ENCODE results near the gene AOPEP. TPM values are rescaled to one million over a fixed set of nuclear protein-coding genes. Genes with fewer than 3 reads are reported as not detected.

Gene AOPEP
- total RNA-seq, 4 donors from 2014 or later = 80.7 to 428 (median 126) TPM

GRCh38 chr9:94786586-94786985 lies 60.1 kb downstream of the AOPEP start:
- TF ChIP-seq POLR2A (IDR thresholded peaks at IDR 0.05) (no peak), CTCF (IDR thresholded peaks at IDR 0.05) (no peak)
- no peaks in the 10 kb centered on the region for H3K9me3 ChIP-seq
- intact Hi-C loops (cut with DNase I; ENCODE audit: low total_unique reads) = loop anchor here (5.0 to 10.0 kb wide), 2 partner anchors 218 to 326 kb away; no protein-coding TSS in a partner anchor

GRCh38 chr9:94787266-94787665 lies 60.8 kb downstream of the AOPEP start:
- Histone ChIP-seq H3K4me3 (no peak overlapping the region), H3K36me3 (no peaks in the 10 kb centered on the region), H3K27ac (no peak overlapping the region), H3K9me3 (no peaks in the 10 kb centered on the region), H3K27me3 (no peaks in the 10 kb centered on the region), H3K4me1 (peaks cover 0 to 4% of the 10 kb centered on the region in 2 donors)
- TF ChIP-seq CTCF (IDR thresholded peaks at IDR 0.05) (no peak), POLR2A (IDR thresholded peaks at IDR 0.05) (no peak)
- intact Hi-C loops (cut with DNase I; ENCODE audit: low total_unique reads) = loop anchor here (5.0 to 10.0 kb wide), 2 partner anchors 218 to 325 kb away; no protein-coding TSS in a partner anchor
- DNase-seq = no peak

More at GRCh38 chr9:94786586-94786985, 60.1 kb downstream of the AOPEP start:
- no peak overlapping the region for H3K27ac ChIP-seq
- DNase-seq = no peak
- H3K36me3 ChIP-seq = no peaks in the 10 kb centered on the region
- H3K4me1 ChIP-seq = no peaks in the 10 kb centered on the region
- H3K4me3 ChIP-seq = no peak overlapping the region
- no peaks in the 10 kb centered on the region for H3K27me3 ChIP-seq

GRCh38 chr9:94788570-94789105 lies 62.1 kb downstream of the AOPEP start:
- Histone ChIP-seq H3K4me3 (no peak overlapping the region), H3K9me3 (no peaks in the 10 kb centered on the region), H3K27ac (no peak overlapping the region), H3K27me3 (no peaks in the 10 kb centered on the region), H3K36me3 (no peaks in the 10 kb centered on the region), H3K4me1 (peaks cover 0 to 10% of the 10 kb centered on the region in 2 donors)
- no peak for TF ChIP-seq POLR2A (IDR thresholded peaks at IDR 0.05)
- TF ChIP-seq CTCF (IDR thresholded peaks at IDR 0.05) = no peak
- intact Hi-C loops (cut with DNase I; ENCODE audit: low total_unique reads) = loop anchor here (5.0 to 10.0 kb wide), 2 partner anchors 216 to 324 kb away; no protein-coding TSS in a partner anchor
- DNase-seq = no peak

- Histone ChIP-seq H3K27me3 (no peaks in the 10 kb centered on the region), H3K4me1 (peaks cover 0 to 10% of the 10 kb centered on the region in 2 donors), H3K36me3 (no peaks in the 10 kb centered on the region), H3K4me3 (no peak overlapping the region), H3K27ac (no peak overlapping the region), H3K9me3 (no peaks in the 10 kb centered on the region)
- no peak for DNase-seq
- intact Hi-C loops (cut with DNase I; ENCODE audit: low total_unique reads) = no loop called here
- no peak for TF ChIP-seq POLR2A (IDR thresholded peaks at IDR 0.05)
- no peak for TF ChIP-seq CTCF (IDR thresholded peaks at IDR 0.05)
These were observed 64.9 kb downstream of the AOPEP start for GRCh38 chr9:94791435-94791834.

GRCh38 chr9:94792511-94792910 lies 66.0 kb downstream of the AOPEP start:
- TF ChIP-seq POLR2A (IDR thresholded peaks at IDR 0.05) = no peak
- TF ChIP-seq CTCF (IDR thresholded peaks at IDR 0.05) = no peak
- Histone ChIP-seq H3K27ac (peak overlapping the region in 1 of 2 donors; percentile 43), H3K36me3 (no peaks in the 10 kb centered on the region), H3K27me3 (no peaks in the 10 kb centered on the region), H3K9me3 (no peaks in the 10 kb centered on the region), H3K4me3 (no peak overlapping the region), H3K4me1 (peaks cover 0 to 10% of the 10 kb centered on the region in 2 donors)
- intact Hi-C loops (cut with DNase I; ENCODE audit: low total_unique reads) = no loop called here
- no peak for DNase-seq

Data from uterus (tissue), 4 donors.